GM12865 (cell line): ENCODE measurements around the gene MICAL3.

ENCODE experiments used
- DNase-seq: peaks from one replicate; pipeline ENCODE4 v3.0.0; 2010; ENCODE audit warnings: low read depth
- H3K4me3 ChIP-seq: 2 replicates; pipeline ENCODE4 v1.5.1; 2011; ENCODE audit warnings: mild to moderate bottlenecking, low read depth, low read length, control low read depth
- TF ChIP-seq, protein P1 (sequence below): IDR thresholded peaks from 2 replicates; pipeline ENCODE4 v1.5.1; 2011; ENCODE audit warnings: low read length, control low read depth, low read depth, inconsistent platforms; ENCODE audit not compliant: insufficient read depth; ENCODE audit errors: missing control alignments

The MICAL3 gene

DNA sequence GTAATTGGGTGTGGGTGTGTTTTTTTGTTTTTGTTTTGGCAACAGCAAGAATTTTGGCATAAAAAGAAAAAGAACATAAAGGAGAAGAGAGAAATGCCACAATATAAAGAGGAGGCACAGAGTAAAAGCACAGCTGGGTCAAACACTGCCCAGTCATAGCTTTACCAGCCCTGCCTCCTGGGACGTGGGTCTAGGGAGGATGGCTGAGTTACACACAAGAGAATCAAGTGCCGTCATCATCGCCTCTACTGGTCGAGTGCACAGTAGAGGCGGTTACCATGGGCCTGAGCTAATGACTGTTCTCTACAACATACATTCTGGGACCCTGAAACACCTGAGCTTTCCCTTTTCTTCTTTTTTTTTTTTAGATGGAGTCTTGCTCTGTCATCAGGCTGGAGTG lies 162.5 kb downstream of the MICAL3 start:
- TF ChIP-seq, protein P1, sequence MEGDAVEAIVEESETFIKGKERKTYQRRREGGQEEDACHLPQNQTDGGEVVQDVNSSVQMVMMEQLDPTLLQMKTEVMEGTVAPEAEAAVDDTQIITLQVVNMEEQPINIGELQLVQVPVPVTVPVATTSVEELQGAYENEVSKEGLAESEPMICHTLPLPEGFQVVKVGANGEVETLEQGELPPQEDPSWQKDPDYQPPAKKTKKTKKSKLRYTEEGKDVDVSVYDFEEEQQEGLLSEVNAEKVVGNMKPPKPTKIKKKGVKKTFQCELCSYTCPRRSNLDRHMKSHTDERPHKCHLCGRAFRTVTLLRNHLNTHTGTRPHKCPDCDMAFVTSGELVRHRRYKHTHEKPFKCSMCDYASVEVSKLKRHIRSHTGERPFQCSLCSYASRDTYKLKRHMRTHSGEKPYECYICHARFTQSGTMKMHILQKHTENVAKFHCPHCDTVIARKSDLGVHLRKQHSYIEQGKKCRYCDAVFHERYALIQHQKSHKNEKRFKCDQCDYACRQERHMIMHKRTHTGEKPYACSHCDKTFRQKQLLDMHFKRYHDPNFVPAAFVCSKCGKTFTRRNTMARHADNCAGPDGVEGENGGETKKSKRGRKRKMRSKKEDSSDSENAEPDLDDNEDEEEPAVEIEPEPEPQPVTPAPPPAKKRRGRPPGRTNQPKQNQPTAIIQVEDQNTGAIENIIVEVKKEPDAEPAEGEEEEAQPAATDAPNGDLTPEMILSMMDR, result no peak
- DNase-seq, result no peak
- H3K4me3 ChIP-seq, result no peak overlapping the region

DNA sequence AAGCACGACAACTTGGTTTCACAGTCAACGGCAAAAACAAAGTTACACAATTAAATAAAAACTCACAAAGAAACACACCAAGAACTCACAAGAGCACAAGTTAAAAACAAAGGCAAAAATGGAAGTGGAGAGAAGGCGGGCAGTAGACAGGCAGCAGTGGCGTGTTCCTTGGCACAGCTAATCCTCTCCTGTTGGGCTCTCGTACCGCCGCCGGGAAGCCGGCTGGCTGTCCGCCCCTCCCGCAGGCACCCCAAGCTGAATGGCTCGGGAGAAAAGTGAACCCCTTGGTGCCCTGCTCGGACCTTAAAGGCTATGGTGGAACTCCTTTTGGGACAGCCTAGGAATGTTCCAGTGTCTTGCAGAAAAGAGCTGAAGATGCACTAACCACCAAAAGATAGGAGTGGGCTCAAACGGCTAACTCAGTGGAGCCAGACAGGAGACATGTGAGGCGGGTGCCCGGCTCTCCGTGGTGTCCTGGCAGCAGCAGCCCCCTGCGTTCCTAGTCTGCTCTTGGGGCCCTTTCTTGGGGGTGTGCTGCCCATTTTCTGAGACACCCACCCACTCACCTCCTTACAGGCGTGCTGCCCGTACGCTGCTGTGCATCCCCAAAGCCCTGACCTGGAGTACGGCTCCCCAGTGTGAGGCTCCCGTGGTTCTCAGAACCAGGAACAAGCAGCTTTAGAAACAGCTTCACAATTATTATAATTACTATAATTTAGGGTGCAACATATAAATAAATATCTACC lies 164.0 kb downstream of the MICAL3 start:
- no peak for DNase-seq
- no peak overlapping the region for H3K4me3 ChIP-seq
- TF ChIP-seq, protein P1, result no peak

DNA sequence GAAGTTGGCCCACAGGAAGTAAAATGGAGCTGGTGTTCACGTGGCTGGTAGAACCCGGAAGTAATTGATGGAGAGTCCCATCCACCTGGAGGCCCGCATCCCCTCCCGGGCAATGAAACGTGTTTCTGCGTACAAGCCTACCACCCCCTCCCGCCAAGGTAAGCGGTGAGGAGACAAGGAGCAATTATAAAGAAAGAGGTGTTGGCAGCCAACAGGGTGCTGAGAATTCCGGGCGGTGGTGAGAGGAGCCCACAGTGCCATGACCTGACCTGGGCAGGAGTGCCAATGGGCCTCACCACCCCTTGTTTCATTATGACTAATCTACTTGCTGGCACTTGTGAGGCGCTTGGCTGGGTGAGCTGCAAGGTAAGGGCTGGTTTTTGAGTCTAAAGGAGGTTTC lies 166.3 kb downstream of the MICAL3 start:
- DNase-seq, result no peak
- TF ChIP-seq, protein P1, result no peak
- no peak overlapping the region for H3K4me3 ChIP-seq

DNA sequence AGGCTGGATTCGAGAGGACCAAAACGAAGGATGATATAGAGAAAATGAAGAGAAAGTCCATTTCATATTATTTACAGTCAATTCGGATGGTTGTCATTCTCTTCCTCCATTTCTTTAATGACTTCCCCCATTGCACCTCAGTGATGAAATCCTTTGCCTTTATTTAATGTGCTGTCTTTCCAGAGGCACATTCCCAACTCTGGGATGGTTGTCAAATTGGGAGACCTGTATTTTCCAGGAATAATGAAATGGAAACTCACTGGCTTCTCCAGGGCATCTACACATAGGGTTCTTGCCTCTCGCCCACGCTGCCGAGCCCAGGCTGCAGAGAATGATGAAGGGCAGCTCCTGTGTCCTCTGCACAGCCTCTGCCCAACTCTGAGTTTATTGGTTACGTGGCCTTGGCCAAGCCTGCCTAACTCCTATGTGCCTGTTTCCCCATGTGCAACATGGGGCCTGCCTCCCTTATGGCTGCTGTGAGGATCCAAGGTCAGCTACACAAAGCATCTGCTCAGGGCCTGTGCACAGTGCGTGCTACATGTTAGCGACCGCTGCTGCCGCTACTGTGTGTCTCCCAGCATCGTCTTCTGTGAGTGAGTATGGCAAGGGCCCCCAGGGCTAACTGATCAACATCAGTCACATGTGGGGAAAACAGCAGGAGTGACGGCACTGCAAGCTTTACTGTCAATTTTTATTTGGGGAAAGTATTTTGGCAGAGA lies 168.6 kb downstream of the MICAL3 start:
- DNase-seq, result no peak
- no peak overlapping the region for H3K4me3 ChIP-seq
- TF ChIP-seq, protein P1, result no peak

DNA sequence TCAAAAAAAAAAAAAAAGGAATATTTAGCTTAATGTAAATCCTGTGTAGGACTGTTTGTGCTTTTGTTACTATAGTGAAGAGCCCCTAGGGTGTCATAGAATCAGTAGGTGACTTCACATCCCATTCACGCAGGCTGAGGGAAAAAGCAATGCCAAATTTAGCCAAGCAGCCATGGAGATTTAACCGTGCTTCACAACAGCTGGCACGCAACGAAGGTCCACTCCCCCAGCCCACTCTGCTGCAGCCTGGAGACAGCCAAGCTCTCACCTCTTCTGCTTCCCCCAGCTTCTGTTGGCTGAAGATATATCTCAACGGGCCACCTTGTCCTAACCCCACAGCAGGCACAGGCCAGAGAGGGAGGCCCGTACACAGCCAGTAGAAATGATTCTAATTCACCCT lies 171.3 kb downstream of the MICAL3 start:
- DNase-seq, result no peak
- TF ChIP-seq, protein P1, result no peak
- no peak overlapping the region for H3K4me3 ChIP-seq

DNA sequence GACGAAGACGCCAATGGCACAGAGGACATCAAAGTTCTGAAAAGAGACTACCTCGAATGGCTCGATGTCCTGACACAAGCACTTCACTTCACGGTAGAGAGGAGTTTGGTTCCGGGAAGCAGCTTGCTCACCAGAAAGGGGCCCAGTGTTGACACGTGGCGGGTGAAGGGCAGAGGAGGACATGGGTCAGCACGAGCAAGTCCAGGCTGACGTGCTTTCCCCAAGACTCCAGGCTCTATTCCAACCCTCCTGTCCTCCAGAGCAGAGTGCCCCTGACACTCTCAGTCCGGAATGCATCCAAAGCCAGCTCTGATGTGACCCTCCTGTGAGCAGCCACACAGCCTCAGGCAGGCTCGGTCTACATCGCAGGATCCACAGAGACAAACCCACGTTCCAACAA lies 172.6 kb downstream of the MICAL3 start:
- H3K4me3 ChIP-seq, result no peak overlapping the region
- TF ChIP-seq, protein P1, result no peak
- no peak for DNase-seq
